WERI-Rb-1 (cell line): Measurements from ENCODE around the gene PNO1.
A peak's percentile ranks its signal among the peaks of the same experiment; 100 is the strongest.
"Not testable (repeated sequence)": the region's sequence is repeated elsewhere in the genome, so short reads cannot be mapped to it uniquely, and the experiment has no call there.

ENCODE experiments used
- DNase-seq: peaks from one replicate; pipeline ENCODE4 v3.0.0-alpha.2; 2020
- H3K27ac ChIP-seq: fragments of 250-450 bp; sonication (Bioruptor Pico); 2 replicates; pipeline ENCODE4 v1.5.1; 2020; ENCODE audit warnings: mild to moderate bottlenecking, moderate library complexity
- H3K27me3 ChIP-seq: fragments of 250-450 bp; sonication (Bioruptor Pico); 2 replicates; pipeline ENCODE4 v1.5.1; 2021; ENCODE audit warnings: mild to moderate bottlenecking, low read depth, moderate library complexity; ENCODE audit not compliant: insufficient read depth, severe bottlenecking
- H3K36me3 ChIP-seq: fragments of 250-450 bp; sonication (Bioruptor Pico); 2 replicates; pipeline ENCODE4 v1.5.1; 2020; ENCODE audit warnings: mild to moderate bottlenecking, moderate library complexity
- H3K4me3 ChIP-seq: 2 replicates; pipeline ENCODE4 v1.5.1; 2011; ENCODE audit warnings: low read depth, mild to moderate bottlenecking, control low read depth, low read length
- H3K9me3 ChIP-seq: fragments of 250-450 bp; sonication (Bioruptor Pico); 2 replicates; pipeline ENCODE4 v1.5.1; 2021; ENCODE audit warnings: mild to moderate bottlenecking, moderate library complexity; ENCODE audit not compliant: severe bottlenecking
- CTCF ChIP-seq: IDR thresholded peaks from 2 replicates; pipeline ENCODE4 v1.5.1; 2011; ENCODE audit warnings: low read depth, mild to moderate bottlenecking, control low read depth, inconsistent platforms, low read length

PNO1 gene

GRCh38 chr2:68157402-68158133, at the start of gene PNO1:
TSS of gene PNO1 (plus strand) at chr2:68157888. CDS start at chr2:68157935, 47 bp downstream.
- DNase-seq: peak; percentile 97
- peaks cover 35% of the 10 kb centered on the region for H3K36me3 ChIP-seq
- no peaks in the 10 kb centered on the region for H3K27me3 ChIP-seq
- peak within 1 kb of the TSS; percentile 95 for H3K4me3 ChIP-seq
- H3K27ac ChIP-seq: peak within 1 kb of the TSS; percentile 99
- no peak for TF ChIP-seq CTCF
- no peaks in the 10 kb centered on the region for H3K9me3 ChIP-seq

GRCh38 chr2:68108120-68108519, 49.6 kb upstream of the PNO1 start:
- no peak for TF ChIP-seq CTCF
- Histone ChIP-seq H3K27ac (no peak overlapping the region), H3K27me3 (no peaks in the 10 kb centered on the region), H3K4me3 (no peak overlapping the region), H3K36me3 (no peaks in the 10 kb centered on the region), H3K9me3 (peaks cover 4% of the 10 kb centered on the region)
- no peak for DNase-seq

- Histone ChIP-seq H3K4me3 (no peak overlapping the region), H3K36me3 (no peaks in the 10 kb centered on the region), H3K9me3 (peaks cover 4% of the 10 kb centered on the region), H3K27ac (no peak overlapping the region), H3K27me3 (no peaks in the 10 kb centered on the region)
- peak; percentile 43 for DNase-seq
- peak; percentile 61 for TF ChIP-seq CTCF
Observed at GRCh38 chr2:68110102-68110501, 47.6 kb upstream of the PNO1 start.

GRCh38 chr2:68115965-68116364, 41.7 kb upstream of the PNO1 start:
- Histone ChIP-seq H3K36me3 (no peaks in the 10 kb centered on the region), H3K4me3 (no peak overlapping the region), H3K9me3 (no peaks in the 10 kb centered on the region), H3K27me3 (no peaks in the 10 kb centered on the region), H3K27ac (no peak overlapping the region)
- DNase-seq: no peak
- TF ChIP-seq CTCF: no peak

- not testable (repeated sequence) for DNase-seq, H3K27ac ChIP-seq, H3K4me3 ChIP-seq, H3K36me3 ChIP-seq, H3K9me3 ChIP-seq, H3K27me3 ChIP-seq
Observed at GRCh38 chr2:68117922-68118321, 39.8 kb upstream of the PNO1 start.

GRCh38 chr2:68118816-68119215, 38.9 kb upstream of the PNO1 start:
- Histone ChIP-seq H3K27me3 (no peaks in the 10 kb centered on the region), H3K27ac (no peak overlapping the region), H3K4me3 (no peak overlapping the region), H3K36me3 (no peaks in the 10 kb centered on the region), H3K9me3 (no peaks in the 10 kb centered on the region)
- no peak for DNase-seq
- no peak for TF ChIP-seq CTCF
